ENCODE measurements around the gene CTDSPL. TPM values are rescaled to one million over a fixed set of nuclear protein-coding genes. Genes with fewer than 3 reads are reported as not detected.

Gene CTDSPL
- total RNA-seq, 1 experiment from 2014 or later, result 34.4 TPM

DNA sequence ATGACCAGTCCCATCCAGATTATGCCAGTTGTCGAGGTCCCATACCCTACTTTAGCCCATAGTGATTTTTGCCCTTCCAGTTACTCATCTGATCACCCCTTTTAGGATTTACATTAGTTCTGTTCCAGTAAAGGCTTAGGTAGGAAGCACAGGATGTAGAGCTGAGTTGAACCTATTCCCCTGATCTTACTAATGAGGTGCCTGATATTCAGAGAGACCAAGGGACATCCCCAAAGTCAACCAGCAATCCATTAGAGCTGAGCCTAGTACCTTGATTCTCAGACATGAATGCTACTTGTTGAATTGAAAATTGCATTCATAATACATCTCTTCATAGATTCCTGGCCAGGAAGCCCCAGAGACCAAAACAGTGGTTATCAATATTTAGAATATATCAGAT is 24.7 kb downstream of the CTDSPL start:
- Histone ChIP-seq H3K4me1 (ENCODE audit: control insufficient read depth in 1 of 2, insufficient read depth in 2 of 2, low read length in 2 of 2) (no peaks in the 10 kb centered on the region), H4K20me1 (ENCODE audit: insufficient read depth) (peaks cover 5% of the 10 kb centered on the region; the same call in 1 of the 2 replicates), H3K9me2 (ENCODE audit: insufficient read depth) (no peaks in the 10 kb centered on the region), H3K4me2 (ENCODE audit: low read length) (no peak overlapping the region), H3K36me3 (ENCODE audit: control insufficient read depth in 1 of 2, insufficient read depth in 2 of 2, low read length in 2 of 2) (no peaks in the 10 kb centered on the region), H3K9ac (ENCODE audit: low read length) (no peak overlapping the region), H3K4me3 (replicated peaks in 1 of 2; ENCODE audit: low read depth in 1 of 2, low read length in 2 of 2) (no peak overlapping the region), H3K9me3 (ENCODE audit: control insufficient read depth in 1 of 2, insufficient read depth in 1 of 2, low read depth in 1 of 2, low read length in 2 of 2) (no peaks in the 10 kb centered on the region), H3K27ac (ENCODE audit: low read depth, low read length) (no peak overlapping the region), H2AFZ (ENCODE audit: low read depth, low read length, poor library complexity, severe bottlenecking) (no peak overlapping the region), H3K27me3 (ENCODE audit: insufficient read depth, low read length) (no peaks in the 10 kb centered on the region), H3K79me2 (ENCODE audit: insufficient read depth, low read length) (peaks cover 28% of the 10 kb centered on the region)
- no TSS peak for BruUV-seq (replicated peaks)
- no peak for TF ChIP-seq POLR2AphosphoS5 (IDR thresholded peaks at IDR 0.05; ENCODE audit: low read depth, low read length)
- TF ChIP-seq, protein P1, sequence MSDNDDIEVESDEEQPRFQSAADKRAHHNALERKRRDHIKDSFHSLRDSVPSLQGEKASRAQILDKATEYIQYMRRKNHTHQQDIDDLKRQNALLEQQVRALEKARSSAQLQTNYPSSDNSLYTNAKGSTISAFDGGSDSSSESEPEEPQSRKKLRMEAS (IDR thresholded peaks at IDR 0.05), result no peak
- no peak for TF ChIP-seq CEBPB (IDR thresholded peaks at IDR 0.05; ENCODE audit: low read depth)
- TF ChIP-seq SRF (IDR thresholded peaks at IDR 0.05; ENCODE audit: low read depth), result no peak
- TF ChIP-seq EZH2 (IDR thresholded peaks at IDR 0.05), result no peak
- no peak for TF ChIP-seq ZNF274 (IDR thresholded peaks at IDR 0.05; ENCODE audit: low read depth, low read length)
- TF ChIP-seq RAD21 (IDR thresholded peaks at IDR 0.05; ENCODE audit: low read depth), result no peak
- TF ChIP-seq, protein P2, sequence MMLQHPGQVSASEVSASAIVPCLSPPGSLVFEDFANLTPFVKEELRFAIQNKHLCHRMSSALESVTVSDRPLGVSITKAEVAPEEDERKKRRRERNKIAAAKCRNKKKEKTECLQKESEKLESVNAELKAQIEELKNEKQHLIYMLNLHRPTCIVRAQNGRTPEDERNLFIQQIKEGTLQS (IDR thresholded peaks at IDR 0.05), result no peak
- TF ChIP-seq TCF7L2 (IDR thresholded peaks at IDR 0.05; ENCODE audit: borderline replicate concordance, extremely low read depth, insufficient read depth, insufficient read length), result no peak
- no peak for TF ChIP-seq JUND (IDR thresholded peaks at IDR 0.05)
- TF ChIP-seq SIN3A (IDR thresholded peaks at IDR 0.05; ENCODE audit: low read depth), result no peak
- TF ChIP-seq YY1 (IDR thresholded peaks at IDR 0.05; ENCODE audit: extremely low read depth, insufficient replicate concordance, low read depth, low read length), result no peak
- no peak for TF ChIP-seq EZH2phosphoT487 (IDR thresholded peaks at IDR 0.05; ENCODE audit: borderline replicate concordance)
- DNase-seq (ENCODE audit: low read depth, low spot score), result no peak
- no peak for ATAC-seq
- ChIA-PET POLR2A (no interaction called here), RAD21 (ENCODE audit: low non-redundant PET in 1 of 2, low total read pairs in 2 of 2, uncharacterized antibody in 2 of 2, unreplicated experiment in 2 of 2) (no interaction called here), CTCF (no interaction called here)
- intact Hi-C loops (cut with micrococcal nuclease), result no loop called here

Data from HCT116 (cell line).